ENCODE data around the gene MYO9B.

GRCh38 chr19:17138937-17139598 lies 63.5 kb downstream of the MYO9B start:
- TF ChIP-seq TBX2 (CRISPR knock-in tag; IDR thresholded peaks at IDR 0.05; ENCODE audit: borderline replicate concordance) = peak; percentile 59; the same call in 1 of the 2 replicates
- TF ChIP-seq NFRKB (IDR thresholded peaks at IDR 0.05) = no peak
- no peak for TF ChIP-seq DDIT3 (CRISPR knock-in tag; IDR thresholded peaks at IDR 0.05)
- no peak for TF ChIP-seq ZNF558 (CRISPR knock-in tag; IDR thresholded peaks at IDR 0.05; ENCODE audit: borderline replicate concordance)
- TF ChIP-seq MAX (IDR thresholded peaks at IDR 0.05) = peak; percentile 34; the same call in 1 of the 2 replicates
- TF ChIP-seq ZNF230 (CRISPR knock-in tag; IDR thresholded peaks at IDR 0.05) = no peak
- TF ChIP-seq ZSCAN20 (CRISPR knock-in tag; IDR thresholded peaks at IDR 0.05; ENCODE audit: borderline replicate concordance) = no peak
- TF ChIP-seq ETV6 (CRISPR knock-in tag; conservative IDR thresholded peaks at IDR 0.05) = no peak
- TF ChIP-seq SNRNP70 (IDR thresholded peaks at IDR 0.05; ENCODE audit: low read depth, low read length) = no peak
- no peak for TF ChIP-seq NFIC (IDR thresholded peaks at IDR 0.05; ENCODE audit: low read length)
- no peak for TF ChIP-seq SIN3A (IDR thresholded peaks at IDR 0.05; ENCODE audit: borderline replicate concordance, low read depth, low read length)
- no peak for TF ChIP-seq GABPB1 (CRISPR knock-in tag; IDR thresholded peaks at IDR 0.05)
